Islet of Langerhans (tissue), 1 donor: ENCODE results near the gene CPHXL2.
A peak's percentile ranks its signal among the peaks of the same experiment; 100 is the strongest.

Source experiments
- FAIRE-seq: peaks from one replicate; lab custom pipeline; 2011; peaks lifted over from hg19 to GRCh38; lab: Jason Lieb, UNC

The CPHXL2 gene

DNA sequence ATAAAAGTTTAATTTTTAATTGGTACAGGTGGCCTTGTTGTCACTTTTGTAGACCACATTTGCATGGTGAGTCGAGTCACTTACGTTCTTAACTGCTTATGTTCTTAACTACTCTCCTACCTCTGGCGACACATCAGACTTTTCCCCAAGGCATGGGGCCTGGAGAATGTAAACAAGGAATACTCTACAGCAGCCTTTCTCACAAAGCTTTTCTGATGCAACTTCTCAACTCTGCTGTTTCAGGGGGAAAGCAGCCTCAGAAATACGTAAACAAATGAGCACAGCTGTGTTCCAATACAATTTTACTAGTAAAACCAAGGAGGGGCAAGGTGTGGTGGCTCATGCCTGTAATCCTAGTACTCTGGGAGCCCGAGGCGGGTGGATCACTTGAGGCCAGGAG is 36.2 kb downstream of the CPHXL2 start:
- FAIRE-seq: no peak

DNA sequence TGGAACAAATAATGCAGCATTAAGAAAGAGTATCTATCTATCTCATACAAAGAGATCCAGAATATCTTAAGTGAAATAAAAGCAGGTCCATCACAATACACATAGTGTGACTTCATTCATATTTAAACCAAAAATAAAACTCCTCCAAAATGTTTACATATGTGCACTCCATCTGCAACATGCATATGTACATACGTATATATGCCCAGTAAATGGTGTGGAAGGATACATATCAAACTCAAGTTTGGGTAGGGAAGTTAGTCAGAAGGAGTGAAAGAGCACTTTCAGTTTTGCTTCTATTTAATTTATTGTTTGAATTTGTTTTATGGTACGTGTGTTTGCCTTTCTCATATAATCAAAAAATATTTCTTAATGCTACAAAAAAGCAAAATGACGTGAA is 41.8 kb downstream of the CPHXL2 start:
- no peak for FAIRE-seq

DNA sequence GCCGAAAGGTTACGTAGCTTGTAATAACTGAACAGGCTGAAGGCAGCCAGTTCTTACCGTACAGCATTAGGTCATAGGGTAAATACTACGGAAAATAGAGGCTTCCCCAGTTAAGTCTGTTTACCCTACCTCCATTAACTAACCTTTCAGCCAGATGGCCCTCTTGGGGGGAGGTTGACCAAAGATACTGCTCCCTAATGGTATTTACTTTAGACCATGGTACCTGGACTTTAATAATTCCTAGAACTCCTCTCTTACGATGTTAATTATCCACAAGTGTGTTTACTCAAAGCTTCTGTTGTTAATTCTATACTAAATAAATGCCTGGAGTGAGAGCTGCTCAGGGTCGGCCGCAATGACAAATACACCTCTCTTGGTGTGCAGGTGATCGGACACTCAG is 44.0 kb downstream of the CPHXL2 start:
- peak; percentile 86 for FAIRE-seq

DNA sequence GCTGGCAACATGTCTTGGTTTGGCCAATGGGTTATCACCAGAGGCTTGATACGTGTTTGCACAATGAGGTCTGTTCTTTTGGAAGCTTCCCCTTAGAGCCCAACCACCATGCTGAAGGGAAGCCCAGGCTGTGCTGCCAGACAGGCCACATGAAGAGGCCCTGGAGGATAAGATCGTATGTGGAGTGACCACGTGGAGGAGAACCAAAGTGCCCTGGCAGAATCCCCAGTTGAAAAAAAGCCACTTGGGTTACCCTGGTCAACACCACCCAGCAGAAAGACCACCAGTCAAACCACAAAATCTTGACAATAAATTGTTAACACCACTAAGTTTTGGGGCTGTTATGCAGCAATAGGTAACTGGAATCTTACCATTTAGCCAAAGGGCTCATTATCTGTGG is 46.8 kb downstream of the CPHXL2 start:
- FAIRE-seq: no peak

DNA sequence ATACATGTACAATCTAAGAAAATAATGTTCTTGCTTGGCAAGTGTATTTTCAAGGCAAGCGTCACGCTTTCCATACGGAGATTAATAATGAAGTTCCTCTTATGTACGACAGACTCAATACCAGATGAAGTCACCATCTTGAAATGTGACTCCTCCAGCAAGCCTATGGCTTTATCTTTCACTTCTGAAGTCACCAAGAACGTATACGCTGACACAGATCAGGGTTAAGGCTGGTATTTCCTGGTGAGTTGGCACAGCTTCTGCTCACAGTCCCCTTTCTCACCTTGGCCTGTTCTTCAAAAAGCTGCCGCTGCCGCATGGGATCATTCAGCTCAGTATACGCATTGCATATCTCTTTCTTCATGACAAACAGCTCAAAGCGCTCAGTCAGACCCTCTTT is 47.7 kb downstream of the CPHXL2 start:
- FAIRE-seq: no peak

DNA sequence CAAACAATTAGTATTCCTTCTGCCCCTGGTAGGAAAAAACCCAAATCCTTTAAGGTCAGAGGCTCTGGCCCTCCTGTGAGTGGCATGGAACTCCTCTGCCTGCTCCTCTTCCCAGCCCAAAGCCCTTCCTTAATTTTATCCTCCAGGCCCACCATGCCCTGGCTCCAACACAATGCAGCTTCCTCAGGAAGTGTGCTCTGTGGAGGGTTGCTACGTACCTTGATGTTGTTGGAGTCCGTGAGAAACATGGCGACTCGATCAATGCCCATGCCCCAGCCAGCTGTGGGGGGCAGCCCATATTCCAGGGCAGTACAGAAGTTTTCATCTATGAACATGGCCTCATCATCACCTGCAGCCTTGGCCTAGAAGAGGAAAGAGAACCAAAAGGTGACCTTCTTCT is 48.5 kb downstream of the CPHXL2 start:
- no peak for FAIRE-seq

DNA sequence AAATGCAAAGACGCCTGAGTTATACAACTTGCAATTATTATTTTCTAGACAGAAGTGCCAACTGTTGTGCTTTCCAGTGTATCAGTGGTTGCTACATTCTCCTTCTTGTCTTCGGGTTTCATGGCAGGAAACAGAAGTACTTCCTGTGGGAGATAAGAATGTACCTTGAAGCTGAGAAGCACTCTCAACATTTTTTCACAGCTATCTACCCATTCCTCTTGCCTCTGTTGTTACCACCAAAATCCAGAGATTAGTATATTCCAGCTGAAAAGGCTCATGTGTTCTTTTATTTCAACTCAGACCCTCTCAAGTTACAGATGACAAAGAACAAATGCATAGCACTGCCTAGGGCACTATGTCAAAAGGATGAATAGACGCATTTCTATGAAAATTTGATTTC is 49.0 kb downstream of the CPHXL2 start:
- no peak for FAIRE-seq

DNA sequence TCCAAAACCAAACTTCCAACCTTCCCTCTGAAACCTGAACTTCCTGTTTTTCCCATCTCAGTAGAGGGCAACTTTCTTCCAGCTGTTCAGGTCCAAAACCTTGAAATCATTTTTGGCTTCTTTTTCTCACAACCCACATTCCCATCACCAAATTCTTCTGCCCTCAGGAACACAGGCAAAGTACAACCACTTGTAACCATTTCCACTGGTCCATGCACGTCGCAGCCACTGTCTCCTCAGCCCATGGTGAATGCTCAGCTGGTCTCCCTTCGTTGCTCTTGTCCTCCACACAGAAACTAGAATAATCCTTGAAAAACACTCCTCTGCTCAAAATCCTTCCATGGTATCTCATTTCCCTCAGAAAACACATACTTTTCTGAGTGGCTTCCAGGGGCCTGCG is 50.0 kb downstream of the CPHXL2 start:
- no peak for FAIRE-seq

DNA sequence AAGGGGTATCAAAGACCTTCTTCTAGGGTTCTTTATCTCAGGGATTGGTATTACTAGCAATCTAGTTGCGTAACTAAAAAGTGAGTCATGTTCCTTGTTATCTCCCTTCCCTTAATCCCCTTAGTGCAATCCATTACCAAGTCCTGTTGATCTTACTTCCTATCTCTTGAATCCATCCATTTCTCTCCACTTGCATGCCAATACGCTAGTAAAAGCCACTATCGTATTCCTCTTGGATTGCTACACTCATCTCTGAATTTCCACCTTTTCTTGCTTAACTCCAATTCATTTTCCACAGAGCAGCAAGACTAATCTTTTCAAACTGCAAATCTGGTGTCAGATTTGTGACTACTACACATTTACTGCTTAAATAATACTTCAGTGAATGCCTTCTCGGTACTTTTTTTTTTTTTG is 51.9 kb downstream of the CPHXL2 start:
- FAIRE-seq: no peak

DNA sequence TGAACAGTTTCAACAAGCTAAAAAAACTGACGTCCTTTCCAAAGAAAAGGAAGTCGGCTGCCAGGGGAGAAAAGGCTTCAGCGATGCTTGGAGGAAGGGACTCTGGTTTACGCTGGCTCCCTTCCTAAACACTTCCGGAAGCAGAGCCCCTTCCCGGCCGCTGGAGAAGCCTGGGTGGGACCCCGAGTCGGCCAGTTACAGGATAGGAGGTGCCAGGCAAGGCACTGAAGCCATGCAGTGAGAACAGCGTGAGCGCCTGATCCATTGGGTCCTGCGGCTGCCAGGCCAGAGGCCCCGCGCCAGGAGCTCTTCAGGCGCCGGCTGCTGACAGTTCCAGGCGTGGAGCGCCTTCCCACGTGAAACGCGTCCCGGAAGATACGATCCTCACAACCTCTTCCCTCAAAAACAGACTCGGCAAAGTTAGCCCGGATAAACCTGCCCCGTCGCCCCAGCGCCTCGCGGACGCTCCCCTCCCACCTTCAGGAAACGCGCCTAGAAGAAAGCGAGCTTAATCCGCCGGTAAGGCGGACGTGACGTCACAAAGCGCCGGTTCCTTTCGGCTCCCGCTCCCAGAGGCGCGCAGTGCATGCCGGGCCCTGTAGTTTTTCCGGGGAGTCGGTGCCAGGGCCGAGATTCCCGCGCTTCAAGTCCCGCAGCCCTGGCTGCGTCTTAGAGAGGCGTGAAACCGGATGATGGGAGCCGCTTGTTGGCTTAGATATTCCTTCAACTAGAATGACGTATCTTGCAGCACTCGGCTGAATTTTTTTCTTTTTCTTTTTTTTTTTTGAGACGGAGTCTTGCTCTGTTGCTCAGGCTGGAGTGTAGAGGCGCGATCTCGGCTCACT is 53.8 kb downstream of the CPHXL2 start, which contains the start of gene ADAT1:
Gene ADAT1, minus strand, starts transcription at position 521 of the 845 bp plus-strand sequence. CDS start 2,482 bp downstream, outside the sequence.
- no peak for FAIRE-seq

DNA sequence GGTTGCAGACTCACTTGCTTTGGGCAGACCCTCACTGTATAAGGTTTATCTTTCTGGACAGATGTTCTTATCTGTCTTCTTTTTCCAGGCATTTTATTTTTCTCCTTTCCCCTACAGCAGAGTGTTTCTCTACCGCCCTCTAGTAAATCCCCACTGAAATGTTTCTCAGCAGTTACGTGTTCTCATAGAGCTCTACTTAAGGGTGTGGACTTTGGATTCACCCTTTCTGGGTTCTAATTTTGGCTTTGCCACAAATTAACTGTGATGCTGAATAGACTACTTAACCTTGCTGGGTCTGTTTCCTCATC is 55.7 kb downstream of the CPHXL2 start:
- FAIRE-seq: no peak

DNA sequence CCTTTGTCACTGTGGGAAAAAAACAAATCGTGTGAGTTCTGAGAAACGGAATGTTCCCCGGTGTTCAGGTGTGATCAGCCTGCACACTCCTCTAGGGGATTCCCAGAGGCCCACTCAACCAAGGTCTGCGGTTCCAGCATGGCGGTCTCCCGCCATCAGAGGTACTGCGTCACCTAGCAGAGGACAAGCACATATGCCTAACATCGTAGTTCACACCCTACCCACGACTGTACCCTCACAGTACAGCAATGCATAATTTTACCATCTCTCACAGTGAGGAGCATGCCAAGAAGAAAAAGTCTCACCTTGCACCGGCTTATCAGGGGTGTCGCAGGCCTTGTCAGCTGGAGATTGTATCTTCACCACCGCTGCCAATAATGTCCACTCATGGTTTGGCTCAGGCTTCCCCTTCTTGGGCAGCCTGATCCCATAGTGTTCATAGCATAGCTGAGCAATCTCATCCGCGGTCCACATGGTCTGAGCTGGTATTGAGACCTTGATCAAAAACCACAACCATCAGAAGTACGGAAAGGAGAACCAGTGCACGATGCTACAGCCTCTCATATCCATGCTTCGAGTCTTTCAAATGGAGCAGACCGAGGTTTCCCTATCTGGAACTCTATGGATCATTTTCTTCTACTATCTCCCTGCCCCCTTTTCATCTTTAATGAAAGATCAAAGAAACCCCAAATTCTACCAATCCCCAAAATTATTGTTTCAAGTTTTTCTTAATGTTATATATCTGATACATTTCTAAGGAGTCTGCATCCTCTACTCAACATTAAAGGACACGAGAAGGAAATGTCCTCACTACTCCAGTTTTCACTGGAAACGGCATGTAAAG is 56.3 kb downstream of the CPHXL2 start:
- no peak for FAIRE-seq

DNA sequence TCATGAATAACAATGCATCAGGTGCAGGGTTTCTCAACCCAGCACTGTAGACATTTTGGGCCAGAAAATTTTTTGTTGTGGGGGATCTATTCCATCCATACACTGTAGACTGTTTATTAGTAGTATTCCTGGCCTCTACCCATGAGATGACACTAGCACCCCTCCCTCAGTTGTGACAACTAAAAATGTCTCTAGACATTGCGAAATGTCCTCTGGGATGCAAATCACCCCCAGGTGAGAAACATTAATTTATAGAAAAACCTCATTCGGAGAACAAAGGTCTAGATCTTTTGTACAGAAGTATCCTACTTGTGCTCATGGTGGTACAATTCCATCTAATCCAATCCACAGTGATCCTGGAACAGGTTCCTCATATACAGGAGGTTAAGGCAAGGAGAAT is 58.0 kb downstream of the CPHXL2 start:
- FAIRE-seq: no peak

DNA sequence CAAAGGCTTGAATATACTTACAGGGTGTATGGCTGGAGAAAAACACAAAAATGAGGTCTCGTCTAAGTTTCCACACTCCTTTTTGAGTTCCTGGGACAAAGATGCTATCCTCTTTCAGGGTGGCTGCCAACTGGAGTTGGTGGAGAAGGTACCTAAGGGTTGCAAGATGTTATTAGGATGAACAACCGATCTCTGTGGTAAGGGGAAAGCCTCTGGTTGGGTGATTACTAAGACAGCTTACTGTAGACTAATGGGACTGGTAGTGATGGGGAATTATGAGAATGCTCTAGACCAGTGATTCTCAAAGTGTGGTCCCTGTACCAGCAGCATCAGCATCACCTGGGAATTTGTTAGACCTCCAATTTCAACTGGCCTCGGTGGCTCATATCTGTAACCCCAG is 59.7 kb downstream of the CPHXL2 start:
- no peak for FAIRE-seq

DNA sequence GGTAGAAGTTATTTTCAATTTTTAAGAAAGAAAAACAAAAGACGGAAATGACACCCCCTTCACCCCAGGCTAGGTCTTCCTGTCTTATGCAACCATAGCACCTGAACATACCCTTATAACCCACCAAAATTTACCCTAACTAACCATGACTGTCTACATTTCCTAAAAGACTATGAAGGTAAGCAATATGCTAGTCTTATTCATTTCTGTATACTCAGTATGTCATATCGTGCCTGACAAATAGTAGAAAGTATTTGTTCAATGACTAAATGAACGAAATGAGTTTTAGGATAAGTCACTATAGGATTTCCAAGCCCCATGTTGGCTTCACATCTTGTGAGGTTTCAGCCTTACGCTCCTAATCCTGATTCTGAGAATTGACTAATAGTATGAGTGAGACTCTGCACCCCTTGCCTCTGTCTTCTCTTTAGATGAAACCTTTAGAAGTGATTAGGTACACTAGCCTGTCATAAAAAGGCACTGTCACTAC is 60.2 kb downstream of the CPHXL2 start:
- FAIRE-seq: no peak

DNA sequence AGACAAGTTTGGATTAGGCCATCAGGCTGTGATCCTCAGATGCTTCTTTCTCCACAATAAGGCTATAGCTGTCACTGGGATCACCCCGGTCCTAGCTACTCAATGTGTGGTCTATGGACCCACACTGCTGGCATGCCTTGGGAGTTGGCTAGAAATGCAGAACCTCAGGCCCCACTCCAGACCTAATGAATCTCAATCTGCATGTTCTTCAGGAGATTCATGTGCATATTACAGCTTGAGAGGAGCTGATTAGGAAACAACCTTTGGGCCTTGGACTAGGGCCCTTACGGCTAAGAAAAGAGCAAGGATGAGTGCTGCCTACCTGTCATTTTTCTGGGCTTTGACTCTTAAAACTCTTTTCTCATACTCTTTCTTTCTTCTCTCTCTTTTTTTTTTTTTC is 61.2 kb downstream of the CPHXL2 start:
- no peak for FAIRE-seq

DNA sequence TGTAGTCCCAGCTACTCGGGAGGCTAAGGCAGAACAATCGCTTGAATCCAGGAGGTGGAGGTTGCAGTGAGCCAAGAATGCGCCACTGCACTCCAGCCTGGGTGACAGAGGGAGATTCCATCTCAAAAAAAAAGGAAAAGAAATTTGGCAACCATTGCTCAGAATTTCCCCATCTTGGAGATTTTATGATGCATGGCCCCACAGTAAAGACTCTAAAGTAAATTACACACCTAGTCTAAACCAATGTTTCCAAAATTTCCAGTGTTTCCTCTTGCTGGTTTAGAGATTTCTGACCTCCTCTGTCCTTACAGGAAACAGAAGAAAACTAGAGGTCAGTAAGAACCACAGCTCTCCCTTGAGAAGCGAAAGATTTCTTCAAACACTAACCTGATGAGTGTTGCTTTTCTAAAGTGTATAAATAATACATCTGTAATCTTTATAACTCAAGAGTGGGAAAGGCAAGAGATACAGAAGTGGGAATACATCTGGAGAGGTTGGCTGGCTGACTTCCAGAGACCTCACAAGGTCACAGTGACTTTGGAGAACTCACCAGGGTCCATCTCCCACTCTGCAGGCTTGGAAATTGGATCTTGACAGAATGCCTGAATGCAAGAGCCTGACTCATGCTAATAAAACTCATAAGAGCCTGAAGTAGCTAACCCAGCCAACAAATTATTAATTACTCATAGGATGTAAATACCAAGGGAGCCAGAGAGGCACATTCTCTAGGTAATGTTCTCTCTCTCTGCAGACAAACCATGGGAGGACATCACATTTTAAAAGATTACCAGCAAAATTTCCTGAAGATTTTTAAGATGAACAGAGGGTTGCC is 62.5 kb downstream of the CPHXL2 start:
- FAIRE-seq: no peak
